Right lobe of liver (tissue), 6 donors: Measurements from ENCODE around the gene DSCAM. TPM values are rescaled to one million over a fixed set of nuclear protein-coding genes. Genes with fewer than 3 reads are reported as not detected.

Experiments
- ATAC-seq, 4 donors: fragments of 200-7000 bp; cut with Tn5 transposase; one replicate each; pipeline ENCODE4 v1.9.1; 2020; ENCODE audit warnings: mild to moderate bottlenecking in 4 of 4, moderate library complexity in 4 of 4
- DNase-seq, 3 donors: peaks; one replicate each; pipeline ENCODE4 v3.0.0-alpha.2; 2020
- H3K27ac ChIP-seq, 3 donors: fragments of 200-600 bp; one replicate each; pipeline ENCODE4 v1.8.0; 2022
- H3K27me3 ChIP-seq, 2 donors: fragments of 200-600 bp; one replicate each; pipeline ENCODE4 v1.8.0; 2022
- H3K36me3 ChIP-seq, 4 donors: fragments of 200-600 bp; sonication (generic) in 1 of 4; one replicate each; pipeline versions ENCODE4 v1.5.1 to v1.8.0; 2017 to 2022; ENCODE audit warnings: control low read depth in 1 of 4
- H3K4me1 ChIP-seq, 4 donors: fragments of 200-600 bp; sonication (generic) in 1 of 4; one replicate each; pipeline versions ENCODE4 v1.5.1 to v1.8.0; 2017 to 2022; ENCODE audit warnings: control low read depth in 1 of 4
- H3K4me3 ChIP-seq, 3 donors: fragments of 200-600 bp; one replicate each; pipeline ENCODE4 v1.8.0; 2022
- H3K9me3 ChIP-seq, 4 donors: fragments of 200-600 bp; sonication (generic) in 1 of 4; one replicate each; pipeline versions ENCODE4 v1.5.1 to v1.8.0; 2017 to 2022; ENCODE audit warnings: control low read depth in 1 of 4
- CTCF ChIP-seq, 4 donors: fragments of 200-600 bp in 3 of 4; fragments of 450-650 bp in 1 of 4; IDR thresholded peaks; one replicate each; pipeline versions ENCODE4 v1.5.1 to v1.8.0; 2016 to 2022; ENCODE audit warnings: antibody characterized with exemption in 4 of 4, mild to moderate bottlenecking in 2 of 4
- POLR2A ChIP-seq: fragments of 450-650 bp; IDR thresholded peaks from one replicate; pipeline ENCODE4 v1.6.1; 2017; ENCODE audit warnings: antibody characterized with exemption, mild to moderate bottlenecking
- WGBS: methylation state at CpG from one replicate; pipeline ENCODE4 v1.1.6; 2018; ENCODE audit warnings: low coverage, low lambda C conversion rate; ENCODE audit not compliant: insufficient coverage; ENCODE audit errors: missing lambda C conversion rate; 5-methylcytosine and 5-hydroxymethylcytosine counted together
- intact Hi-C, 2 donors: fragments of 100-400 bp; cut with DNase I; formaldehyde crosslinking; loops; one replicate each; pipeline versions ENCODE4 v1.11.2 to v1.14.1; 2022
- total RNA-seq, 6 experiments: library from RNA; depleted of rRNA in 2 of 6; stranded (reverse); fragments of >200 nt in 2 of 6; fragmentation: NEBNext Ultra II Directional in 3 of 6; extraction: Animal tissue kit (Norgen Biotek cat#: 25700) in 3 of 6; gene quantifications; one replicate each; pipeline versions ENCODE4 v1.1.0 to v1.2.4, GENCODE V29; 2016 to 2023
- donor health status: DM: no; HTN: yes; CAD: no.
- donor health status: DM: no; HTN: no; CAD: no.
- donor health status: DM: no; HTN: no; CAD: no.
- donor health status: DM: no; HTN: yes; CAD: no.
- donor health status: DM: no; HTN: yes; CAD: no.

The DSCAM gene
- total RNA-seq, 6 experiments from 2014 or later = 0.04 to 0.16 (median 0.06) TPM; not detected in 2

- peaks cover 0 to 10% (median 0%) of the 10 kb centered on the region in 4 donors for H3K4me1 ChIP-seq
- H3K36me3 ChIP-seq = no peaks in the 10 kb centered on the region
- ATAC-seq (no peak), DNase-seq (no peak)
- no peak overlapping the region for H3K27ac ChIP-seq
- intact Hi-C loops = no loop called here
- no peak for TF ChIP-seq POLR2A
- no peak for TF ChIP-seq CTCF (IDR thresholded peaks at IDR 0.05)
- H3K27me3 ChIP-seq = no peaks in the 10 kb centered on the region
- no peaks in the 10 kb centered on the region for H3K9me3 ChIP-seq
- H3K4me3 ChIP-seq = no peak overlapping the region
- WGBS = 62% methylated on average over 3 of the region's 3 CpGs
These were observed 58.3 kb downstream of the DSCAM start for GRCh38 chr21:40788635-40789034.

DNA sequence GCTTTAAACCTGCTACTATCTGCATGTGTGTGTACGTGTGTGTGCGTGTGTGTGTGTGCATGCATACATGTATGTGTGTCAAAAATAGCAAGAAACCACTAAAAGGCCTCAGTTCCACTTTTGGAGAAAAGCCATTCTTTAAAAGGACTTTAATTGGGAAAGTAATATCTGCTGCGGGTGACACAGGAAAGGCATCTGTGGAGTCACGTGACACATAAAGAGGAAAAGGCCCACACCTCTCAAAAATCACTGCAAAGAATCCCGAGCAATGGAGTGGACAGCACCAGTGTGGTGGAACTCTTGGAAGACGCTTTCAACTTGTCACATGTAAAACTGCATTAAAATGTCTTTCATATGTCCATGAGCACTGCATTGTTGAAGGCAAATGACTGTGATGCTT, 63.6 kb downstream of the DSCAM start:
- no peak for DNase-seq
- Histone ChIP-seq H3K36me3 (no peaks in the 10 kb centered on the region), H3K4me3 (no peak overlapping the region), H3K4me1 (no peaks in the 10 kb centered on the region), H3K9me3 (no peaks in the 10 kb centered on the region), H3K27ac (no peak overlapping the region), H3K27me3 (no peaks in the 10 kb centered on the region)
- intact Hi-C loops = no loop called here
- TF ChIP-seq CTCF (IDR thresholded peaks at IDR 0.05) = no peak
- no peak for TF ChIP-seq POLR2A
- no peak for ATAC-seq
- 78% methylated on average over 6 of the region's 6 CpGs for WGBS

- TF ChIP-seq CTCF (IDR thresholded peaks at IDR 0.05) (no peak), POLR2A (no peak)
- Histone ChIP-seq H3K27me3 (no peaks in the 10 kb centered on the region), H3K27ac (no peak overlapping the region), H3K9me3 (no peaks in the 10 kb centered on the region), H3K4me3 (no peak overlapping the region), H3K4me1 (no peaks in the 10 kb centered on the region), H3K36me3 (no peaks in the 10 kb centered on the region)
- 48% methylated on average over 5 of the region's 5 CpGs for WGBS
- DNase-seq (no peak), ATAC-seq (no peak)
- intact Hi-C loops = no loop called here
These were observed 76.4 kb downstream of the DSCAM start for GRCh38 chr21:40770435-40771055.

DNA sequence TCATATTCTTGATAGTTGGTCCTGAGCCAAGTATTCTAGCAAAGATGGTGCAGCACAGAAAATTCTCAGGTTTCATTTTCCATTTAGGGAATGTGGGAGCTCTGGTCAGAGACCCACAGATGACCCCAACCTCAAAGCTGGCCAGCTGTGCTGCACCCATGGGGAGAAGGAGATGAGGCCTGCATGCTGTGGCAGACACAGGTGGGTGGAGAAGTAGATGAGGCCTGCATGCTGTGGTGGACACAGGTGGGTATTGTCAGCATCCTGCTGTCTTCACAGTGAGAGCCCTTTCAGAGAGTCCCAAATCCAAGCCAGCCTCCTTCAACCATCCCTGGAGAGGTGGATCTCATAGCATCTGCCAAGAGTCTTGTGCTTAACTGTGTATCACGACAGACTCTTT, 77.7 kb downstream of the DSCAM start:
- WGBS = 83% methylated on average over 1 of the region's 1 CpG
- ATAC-seq (no peak), DNase-seq (no peak)
- Histone ChIP-seq H3K4me3 (no peak overlapping the region), H3K4me1 (no peaks in the 10 kb centered on the region), H3K27ac (no peak overlapping the region), H3K36me3 (no peaks in the 10 kb centered on the region), H3K27me3 (no peaks in the 10 kb centered on the region), H3K9me3 (no peaks in the 10 kb centered on the region)
- TF ChIP-seq POLR2A (no peak), CTCF (IDR thresholded peaks at IDR 0.05) (no peak)
- intact Hi-C loops = no loop called here

GRCh38 chr21:40768056-40768455, 78.9 kb downstream of the DSCAM start:
- intact Hi-C loops = no loop called here
- Histone ChIP-seq H3K9me3 (no peaks in the 10 kb centered on the region), H3K4me1 (no peaks in the 10 kb centered on the region), H3K27ac (no peak overlapping the region), H3K4me3 (no peak overlapping the region), H3K27me3 (no peaks in the 10 kb centered on the region), H3K36me3 (no peaks in the 10 kb centered on the region)
- DNase-seq (no peak), ATAC-seq (no peak)
- 18% methylated on average over 1 of the region's 2 CpGs for WGBS
- no peak for TF ChIP-seq POLR2A
- TF ChIP-seq CTCF (IDR thresholded peaks at IDR 0.05) = no peak
